Activated CD8-positive, alpha-beta memory T cell treated with anti-CD3 and anti-CD28 coated beads for 24 hours (primary cell): ENCODE results near the gene ARHGAP12.

Experiments used
- DNase-seq: peaks from one replicate; pipeline ENCODE4 v3.0.0-alpha.2; 2020

The ARHGAP12 gene

DNA sequence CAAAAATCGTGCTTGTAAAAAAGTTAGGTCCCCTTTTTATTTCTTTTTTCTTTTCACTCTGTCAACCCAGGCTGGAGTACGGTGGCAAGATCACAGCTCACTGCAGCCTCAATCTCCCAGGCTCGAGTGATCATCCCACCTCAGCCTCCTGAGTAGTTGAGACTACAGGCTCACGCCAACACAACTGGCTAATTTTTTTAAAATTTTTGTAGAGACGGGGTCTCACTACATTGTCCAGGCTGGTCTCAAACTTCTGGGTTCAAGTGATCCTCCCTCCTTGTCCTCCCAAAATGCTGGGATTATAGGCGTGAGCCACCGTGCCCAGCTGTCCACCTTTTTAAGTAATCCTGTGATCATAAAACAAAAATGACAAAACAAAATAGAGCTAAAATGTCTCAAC lies 19.4 kb upstream of the ARHGAP12 start:
- no peak for DNase-seq

DNA sequence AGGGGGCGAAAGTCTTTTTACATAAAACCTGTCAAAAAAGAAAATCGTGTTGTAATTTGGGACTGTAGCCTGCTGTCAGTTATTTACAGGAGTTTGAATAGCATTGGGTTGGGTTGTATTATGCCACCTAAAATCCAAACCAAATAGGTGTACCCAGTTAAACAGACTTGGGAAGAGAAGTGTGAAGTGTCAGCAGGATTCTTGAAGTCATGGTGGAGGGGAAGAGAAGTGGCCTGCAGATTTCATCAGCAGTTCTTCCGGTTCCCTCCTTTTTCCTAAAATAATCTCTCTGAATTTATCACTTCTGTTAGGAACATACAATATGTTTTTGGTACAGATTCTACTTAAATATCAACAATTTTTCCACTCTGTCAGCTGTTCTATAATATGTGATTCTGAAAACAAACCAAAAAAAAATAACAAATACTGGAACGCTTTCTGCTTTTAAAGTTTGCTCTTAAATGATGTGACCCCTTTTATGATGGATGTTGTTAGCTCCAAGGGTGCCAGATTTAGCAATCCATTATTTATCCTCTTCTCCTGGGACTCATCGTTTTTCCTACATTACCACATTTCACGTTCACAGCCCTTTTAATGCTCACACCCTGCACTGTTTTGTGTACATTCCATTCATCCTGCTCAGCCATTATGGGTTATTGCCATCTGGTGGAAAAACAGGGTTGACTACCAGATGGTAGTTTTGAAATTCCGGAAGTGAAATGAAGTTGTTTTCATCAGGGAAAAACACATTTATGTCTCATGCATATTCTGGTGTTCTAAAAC lies 18.7 kb upstream of the ARHGAP12 start:
- DNase-seq, result no peak

GRCh38 chr10:31945392-31945791 lies 16.8 kb upstream of the ARHGAP12 start:
- no peak for DNase-seq

DNA sequence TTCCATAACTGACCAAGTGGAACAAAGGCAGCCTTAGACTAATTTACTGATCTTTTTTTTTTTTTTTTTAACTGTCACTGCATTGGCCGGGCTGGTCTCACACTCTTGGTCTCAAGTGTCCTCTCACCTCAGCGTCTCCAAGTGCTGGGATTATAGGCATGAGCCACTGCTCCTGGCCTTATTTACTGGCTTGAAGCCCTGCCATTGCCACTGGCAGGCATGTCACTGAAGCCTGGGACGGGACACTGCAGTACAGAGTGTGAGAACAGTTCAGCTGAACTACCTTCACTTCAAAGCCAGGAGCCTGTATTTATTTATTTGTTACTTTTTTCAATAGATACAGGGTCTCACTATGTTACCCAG lies 15.4 kb upstream of the ARHGAP12 start:
- no peak for DNase-seq

- no peak for DNase-seq
These were observed 14.3 kb upstream of the ARHGAP12 start for GRCh38 chr10:31942892-31943291.

DNA sequence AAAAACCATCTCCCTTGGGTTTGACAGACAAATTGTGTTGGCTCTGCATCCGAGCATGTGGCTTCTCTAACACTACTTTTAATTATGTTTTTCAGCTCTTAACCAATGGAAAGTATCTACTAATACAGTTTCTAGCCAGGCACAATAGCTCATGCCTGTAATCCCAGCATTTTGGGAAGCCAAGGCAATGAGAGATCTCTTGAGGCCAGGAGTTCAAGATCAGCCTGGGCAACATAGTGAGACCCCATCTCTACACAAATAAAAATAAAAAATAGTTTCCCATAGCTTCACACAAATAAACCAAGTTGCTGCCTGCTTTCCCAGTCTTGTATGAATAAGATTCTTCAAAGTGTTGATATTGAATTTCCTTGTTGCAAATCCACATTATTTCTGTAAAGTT lies 13.8 kb upstream of the ARHGAP12 start:
- DNase-seq, result no peak

DNA sequence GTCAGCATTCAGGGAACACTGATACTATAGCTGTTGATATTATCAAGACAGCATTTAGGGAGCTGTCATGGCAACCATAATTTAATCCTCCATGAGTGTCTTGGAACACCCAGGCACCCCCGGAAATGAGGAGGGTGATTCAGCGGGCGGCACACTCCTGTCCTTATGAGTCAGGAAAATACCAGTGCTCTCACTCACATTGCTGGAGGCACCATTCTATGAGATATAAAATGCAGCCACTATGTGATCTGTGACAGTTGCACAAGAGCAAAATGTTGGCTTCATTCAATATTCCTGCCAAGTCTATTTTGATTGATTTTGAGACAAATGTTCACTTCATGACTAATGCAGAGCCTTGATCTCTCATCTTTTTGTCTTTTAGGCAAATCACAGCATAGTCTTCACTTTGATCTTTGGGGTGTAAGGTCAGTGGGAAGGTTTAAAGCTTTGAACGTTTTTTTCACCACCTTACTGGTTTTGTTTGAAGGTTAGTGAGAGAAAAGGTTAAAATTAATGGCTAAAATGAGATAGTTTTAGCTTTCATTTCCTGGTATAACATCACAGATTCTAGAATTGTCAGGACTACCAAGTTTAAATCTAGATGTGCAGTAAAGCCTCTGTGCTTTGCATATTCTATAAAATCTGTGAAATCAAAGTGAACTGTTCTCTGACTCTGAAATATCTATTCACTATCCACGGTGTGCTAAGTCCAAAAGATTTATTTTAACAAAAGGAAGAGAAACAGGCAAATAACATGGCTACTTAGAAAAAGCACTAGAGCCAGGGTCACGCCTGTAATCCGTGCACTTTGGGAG lies 12.4 kb upstream of the ARHGAP12 start:
- no peak for DNase-seq

GRCh38 chr10:31939797-31940708 lies 11.4 kb upstream of the ARHGAP12 start:
- no peak for DNase-seq

- no peak for DNase-seq
These were observed 8.7 kb upstream of the ARHGAP12 start for GRCh38 chr10:31937371-31937770.

DNA sequence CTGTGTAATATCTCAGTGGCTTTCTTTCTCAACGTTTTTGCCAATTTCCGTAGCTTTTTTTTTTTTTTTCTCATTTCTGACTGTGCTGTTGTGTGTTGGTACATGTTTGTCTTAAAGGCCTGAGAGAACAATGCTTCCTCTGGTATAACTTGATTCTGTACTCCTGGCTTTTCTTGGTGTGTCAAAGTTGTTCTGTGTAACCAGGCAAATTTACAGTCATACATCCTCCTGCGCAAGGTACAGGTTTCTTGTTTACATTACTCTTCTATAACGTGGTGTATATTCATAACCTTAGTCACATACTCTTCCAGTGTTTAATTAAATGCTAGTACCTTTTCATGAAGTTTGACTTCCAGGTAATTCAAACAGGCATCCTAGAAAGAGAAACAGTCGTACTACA lies 8.3 kb upstream of the ARHGAP12 start:
- DNase-seq, result no peak

DNA sequence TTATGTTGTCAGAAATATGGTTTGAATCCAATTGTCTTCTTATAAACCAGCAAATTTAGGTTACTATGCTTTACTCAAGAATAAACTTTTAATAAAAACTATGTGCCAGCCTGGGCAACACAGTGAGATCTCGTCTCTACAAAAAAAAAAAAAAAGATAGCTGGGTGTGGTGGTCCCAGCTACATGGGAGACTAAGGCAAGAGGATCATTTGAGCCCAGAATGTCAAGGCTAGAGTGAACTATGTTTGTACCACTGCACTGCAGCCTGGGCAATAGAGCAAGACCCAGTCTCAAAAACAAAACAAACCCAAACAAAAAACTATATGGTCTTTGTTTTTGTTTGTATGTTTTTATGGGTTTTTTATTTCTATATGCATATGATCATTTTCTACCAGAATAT lies 7.5 kb upstream of the ARHGAP12 start:
- DNase-seq, result no peak

DNA sequence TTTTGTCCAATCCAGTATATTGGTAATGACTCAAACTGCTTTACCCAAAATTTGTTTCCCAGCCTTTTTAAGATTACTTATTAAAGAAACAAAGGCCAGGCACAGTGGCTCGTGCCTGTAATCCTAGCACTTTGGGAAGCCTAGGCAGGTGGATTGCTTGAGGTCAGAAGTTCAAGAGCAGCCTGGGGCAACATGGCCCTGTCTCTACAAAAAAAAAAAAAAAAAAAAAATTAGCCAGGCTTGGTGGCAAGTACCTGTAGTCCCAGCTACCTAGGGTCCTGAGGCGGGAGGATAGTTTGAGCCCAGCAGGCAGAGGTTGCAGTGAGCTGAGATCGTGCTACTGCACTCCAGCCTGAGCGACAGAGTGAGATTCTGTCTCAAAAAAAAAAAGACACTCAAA lies 7.0 kb upstream of the ARHGAP12 start:
- DNase-seq, result no peak

DNA sequence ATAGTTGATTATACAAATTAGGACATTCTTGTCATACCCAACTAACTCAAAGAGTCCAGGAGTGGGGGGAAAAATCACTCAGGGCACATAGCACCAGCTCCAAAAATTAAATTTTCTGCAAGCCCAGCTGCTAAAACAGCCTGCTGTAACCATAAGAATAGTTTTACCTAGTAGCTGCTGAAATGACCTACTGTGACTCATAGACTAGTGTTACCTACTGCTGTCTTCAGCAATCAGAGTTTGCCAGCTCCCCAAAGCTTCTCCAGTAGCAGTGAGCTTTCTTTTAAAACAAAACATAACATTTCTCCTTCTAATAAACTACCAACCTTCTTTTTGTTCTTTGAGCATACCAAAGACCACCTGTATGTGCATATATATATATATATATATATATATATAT lies 4.2 kb upstream of the ARHGAP12 start:
- DNase-seq, result no peak

DNA sequence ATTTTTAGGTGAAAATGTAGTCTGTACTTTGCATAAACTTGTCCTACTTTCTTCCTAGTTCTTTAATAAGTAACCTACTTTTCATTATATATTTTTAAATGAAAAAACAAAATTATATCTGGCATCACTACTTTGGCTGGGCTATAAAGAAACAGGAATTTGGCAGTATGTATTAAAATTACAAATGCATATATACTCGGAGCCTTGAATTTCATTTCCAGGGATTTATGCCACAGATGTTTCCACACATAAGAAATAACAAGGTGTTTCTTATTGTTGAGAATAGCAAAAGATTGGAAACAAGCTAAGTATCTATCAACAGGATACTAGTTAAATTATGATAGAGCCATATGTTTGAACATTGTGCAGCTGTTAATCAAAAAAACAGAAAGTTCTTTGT lies 2.2 kb upstream of the ARHGAP12 start:
- no peak for DNase-seq

DNA sequence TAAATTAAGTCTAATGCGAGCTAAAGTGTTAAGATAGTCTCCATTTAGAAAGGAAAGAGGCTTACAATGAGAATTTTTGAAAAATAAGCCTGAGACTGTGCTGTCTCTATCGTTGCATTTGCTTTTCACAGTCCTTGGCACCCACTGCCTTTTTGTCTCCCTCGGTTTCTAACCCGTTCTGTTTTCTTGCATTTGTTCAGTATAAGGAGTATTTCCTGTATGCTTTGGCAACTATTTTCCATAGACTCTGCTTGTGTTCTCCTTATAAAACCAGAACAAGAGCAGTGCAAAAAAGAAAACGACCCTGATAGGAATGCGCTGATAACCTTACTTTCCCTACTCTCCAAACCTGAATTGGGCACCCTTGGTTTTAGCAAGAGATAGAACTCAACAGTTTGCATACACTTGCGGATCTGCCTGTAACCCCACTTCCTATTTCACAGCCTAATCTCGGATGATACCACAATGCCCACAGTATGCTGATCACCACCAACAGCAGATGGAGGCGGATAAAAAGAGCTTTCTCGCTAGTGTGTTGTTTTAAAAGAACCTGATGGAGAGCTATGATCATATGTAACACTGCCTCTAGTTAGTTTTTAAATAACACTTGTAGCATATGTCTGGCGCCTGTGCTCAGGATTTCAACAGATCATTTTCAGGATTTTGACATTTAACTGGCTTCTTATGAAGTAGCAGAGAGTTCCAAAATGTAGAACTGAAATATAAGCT lies 1.6 kb upstream of the ARHGAP12 start:
- DNase-seq, result peak; percentile 61

GRCh38 chr10:31929261-31930022 lies 811 bp upstream of the ARHGAP12 start:
- peak; percentile 73 for DNase-seq

GRCh38 chr10:31927884-31928548 lies 615 bp downstream of the ARHGAP12 start:
- no peak for DNase-seq

DNA sequence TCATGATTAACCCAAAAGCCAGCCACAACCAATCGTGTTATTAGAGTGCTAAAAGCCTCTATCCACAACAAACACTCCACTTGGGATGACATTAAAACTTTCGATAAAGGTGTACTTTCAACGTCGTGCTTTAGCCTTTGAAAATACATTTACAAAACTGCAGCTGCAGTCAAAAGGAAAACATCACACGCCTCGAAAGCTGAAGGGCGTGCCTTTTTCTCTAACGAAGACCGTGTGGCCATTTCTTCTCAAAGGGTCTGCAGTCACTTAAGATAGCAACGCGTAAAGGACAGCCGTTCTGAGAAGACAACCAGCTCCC lies 1.1 kb downstream of the ARHGAP12 start:
- peak; percentile 76 for DNase-seq

GRCh38 chr10:31926765-31927564 lies 1.7 kb downstream of the ARHGAP12 start:
- DNase-seq, result no peak

- DNase-seq, result no peak
These were observed 2.5 kb downstream of the ARHGAP12 start for GRCh38 chr10:31926160-31926559.

DNA sequence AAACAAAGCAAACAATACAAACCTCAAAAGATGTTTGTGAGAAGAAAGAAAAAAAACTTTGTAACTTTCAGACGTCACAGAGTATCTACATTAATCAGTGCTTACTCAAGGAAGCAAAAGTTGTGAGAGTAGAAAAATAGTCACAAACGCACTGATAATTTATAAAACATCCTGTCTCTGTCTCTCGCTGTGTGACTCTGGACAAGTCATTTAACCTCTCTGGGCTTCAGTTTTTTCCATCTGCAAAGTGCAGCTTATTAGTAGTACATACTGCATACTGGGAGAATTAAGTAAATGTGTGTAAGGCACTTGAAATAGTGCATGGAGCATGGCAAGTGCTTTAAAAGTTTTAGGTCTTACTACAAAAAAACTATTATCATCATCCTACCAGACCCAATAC lies 3.8 kb downstream of the ARHGAP12 start:
- DNase-seq, result no peak
